Endodermal cell (in vitro differentiated cells): ENCODE measurements around the gene ATG16L1. TPM values are rescaled to one million over a fixed set of nuclear protein-coding genes. Genes with fewer than 3 reads are reported as not detected.

Source experiments
- DNase-seq: peaks from one replicate; pipeline ENCODE4 v3.0.0-alpha.2; 2017
- H3K27ac ChIP-seq: 2 replicates; pipeline ENCODE4 v1.5.1; 2013; ENCODE audit warnings: mild to moderate bottlenecking, low read depth, low read length, moderate library complexity
- H3K27me3 ChIP-seq: 2 replicates; pipeline ENCODE4 v1.6.1; 2013; ENCODE audit warnings: mild to moderate bottlenecking, low read length, moderate library complexity; ENCODE audit not compliant: insufficient read depth, control insufficient read depth, poor library complexity, severe bottlenecking
- H3K36me3 ChIP-seq: 2 replicates; pipeline ENCODE4 v1.7.0; 2013; ENCODE audit warnings: mild to moderate bottlenecking, low read length, moderate library complexity; ENCODE audit not compliant: control insufficient read depth, insufficient read depth
- H3K4me1 ChIP-seq: one replicate; pipeline ENCODE4 v1.7.0; 2013; ENCODE audit warnings: low read length; ENCODE audit not compliant: control insufficient read depth, insufficient read depth
- H3K4me3 ChIP-seq: 2 replicates; pipeline ENCODE4 v1.5.1; 2013; ENCODE audit warnings: mild to moderate bottlenecking, low read length, moderate library complexity
- H3K9ac ChIP-seq: 2 replicates; pipeline ENCODE4 v1.6.1; 2013; ENCODE audit warnings: mild to moderate bottlenecking, low read length, moderate library complexity; ENCODE audit not compliant: poor library complexity, severe bottlenecking; ENCODE audit errors: extremely low read depth
- H3K9me3 ChIP-seq: 2 replicates; pipeline ENCODE4 v1.6.1; 2013; ENCODE audit warnings: mild to moderate bottlenecking, low read length, moderate library complexity; ENCODE audit not compliant: control insufficient read depth
- H3K27ac Mint-ChIP-seq: 2 replicates; pipeline ENCODE4 v1.8.0; 2020; ENCODE audit warnings: mixed read lengths
- H3K27me3 Mint-ChIP-seq: 2 replicates; pipeline ENCODE4 v1.8.0; 2021; ENCODE audit warnings: mild to moderate bottlenecking, mixed read lengths; ENCODE audit not compliant: insufficient read depth
- H3K36me3 Mint-ChIP-seq: 2 replicates; pipeline ENCODE4 v1.8.0; 2020; ENCODE audit warnings: low read depth, mixed read lengths
- H3K4me1 Mint-ChIP-seq: 2 replicates; pipeline ENCODE4 v1.8.0; 2020; ENCODE audit warnings: mixed read lengths
- H3K4me3 Mint-ChIP-seq: 2 replicates; pipeline ENCODE4 v1.8.0; 2020; ENCODE audit warnings: mild to moderate bottlenecking, moderate library complexity, mixed read lengths
- H3K9me3 Mint-ChIP-seq: 2 replicates; pipeline ENCODE4 v1.8.0; 2020; ENCODE audit warnings: mild to moderate bottlenecking, mixed read lengths
- WGBS, 2 experiments: methylation state at CpG; one replicate each; pipeline versions ENCODE4 v1.1.5 to v1.1.7; 2013; ENCODE audit warnings: missing lambda C conversion rate in 2 of 2, mixed read lengths in 1 of 2; ENCODE audit not compliant: insufficient coverage in 1 of 2, insufficient read length in 1 of 2; 5-methylcytosine and 5-hydroxymethylcytosine counted together
- total RNA-seq, 2 donors: library from RNA; stranded (reverse); fragmentation: NEBNext Ultra II Directional in 1 of 2; extraction: Animal tissue kit (Norgen Biotek cat#: 25700) in 1 of 2; gene quantifications; 2 replicates in 1 of 2; 3 replicates in 1 of 2; pipeline ENCODE4 v1.2.1, GENCODE V29; 2021
- TF ChIP-seq, protein P1 (sequence below): fragments of 200-600 bp; sonication (generic); conservative IDR thresholded peaks from 2 replicates; pipeline ENCODE4 v1.5.0; 2021; ENCODE audit warnings: antibody characterized with exemption, mild to moderate bottlenecking

Gene ATG16L1
- total RNA-seq, 2 donors from 2014 or later = 29.6 to 31.6 TPM

DNA sequence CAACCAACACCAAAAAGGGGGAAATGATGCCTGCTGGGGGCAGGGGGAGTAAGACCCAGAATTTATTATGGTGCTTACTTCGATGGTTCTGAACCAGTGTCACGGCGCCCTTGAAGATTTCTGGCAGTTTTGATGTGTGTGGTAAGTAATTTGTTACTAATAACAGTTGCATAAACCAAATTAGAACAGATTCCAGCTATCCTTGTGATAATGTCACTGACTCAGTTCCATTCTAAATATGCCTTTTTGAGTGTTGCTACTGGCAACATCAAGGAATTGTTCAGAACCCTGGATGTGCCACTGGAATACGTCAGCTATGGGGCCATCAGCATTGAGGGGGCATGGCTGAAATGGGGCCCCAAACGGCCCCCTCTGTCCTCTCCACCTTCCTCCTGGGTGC is 67.8 kb downstream of the ATG16L1 start:
- H3K4me3 Mint-ChIP-seq = no peak overlapping the region
- H3K9me3 Mint-ChIP-seq = no peaks in the 10 kb centered on the region
- Histone ChIP-seq H3K27me3 (no peaks in the 10 kb centered on the region), H3K36me3 (no peaks in the 10 kb centered on the region), H3K4me3 (no peak overlapping the region), H3K9ac (no peak overlapping the region), H3K9me3 (no peaks in the 10 kb centered on the region), H3K27ac (no peak overlapping the region), H3K4me1 (no peaks in the 10 kb centered on the region)
- no peaks in the 10 kb centered on the region for H3K36me3 Mint-ChIP-seq
- no peak for DNase-seq
- peaks cover 3% of the 10 kb centered on the region for H3K4me1 Mint-ChIP-seq
- H3K27me3 Mint-ChIP-seq = peaks cover 7% of the 10 kb centered on the region
- TF ChIP-seq, protein P1, sequence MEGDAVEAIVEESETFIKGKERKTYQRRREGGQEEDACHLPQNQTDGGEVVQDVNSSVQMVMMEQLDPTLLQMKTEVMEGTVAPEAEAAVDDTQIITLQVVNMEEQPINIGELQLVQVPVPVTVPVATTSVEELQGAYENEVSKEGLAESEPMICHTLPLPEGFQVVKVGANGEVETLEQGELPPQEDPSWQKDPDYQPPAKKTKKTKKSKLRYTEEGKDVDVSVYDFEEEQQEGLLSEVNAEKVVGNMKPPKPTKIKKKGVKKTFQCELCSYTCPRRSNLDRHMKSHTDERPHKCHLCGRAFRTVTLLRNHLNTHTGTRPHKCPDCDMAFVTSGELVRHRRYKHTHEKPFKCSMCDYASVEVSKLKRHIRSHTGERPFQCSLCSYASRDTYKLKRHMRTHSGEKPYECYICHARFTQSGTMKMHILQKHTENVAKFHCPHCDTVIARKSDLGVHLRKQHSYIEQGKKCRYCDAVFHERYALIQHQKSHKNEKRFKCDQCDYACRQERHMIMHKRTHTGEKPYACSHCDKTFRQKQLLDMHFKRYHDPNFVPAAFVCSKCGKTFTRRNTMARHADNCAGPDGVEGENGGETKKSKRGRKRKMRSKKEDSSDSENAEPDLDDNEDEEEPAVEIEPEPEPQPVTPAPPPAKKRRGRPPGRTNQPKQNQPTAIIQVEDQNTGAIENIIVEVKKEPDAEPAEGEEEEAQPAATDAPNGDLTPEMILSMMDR = no peak
- 79 to 86% methylated on average over 2 to 5 of the region's 5 CpGs for WGBS, 2 experiments
- no peak overlapping the region for H3K27ac Mint-ChIP-seq

DNA sequence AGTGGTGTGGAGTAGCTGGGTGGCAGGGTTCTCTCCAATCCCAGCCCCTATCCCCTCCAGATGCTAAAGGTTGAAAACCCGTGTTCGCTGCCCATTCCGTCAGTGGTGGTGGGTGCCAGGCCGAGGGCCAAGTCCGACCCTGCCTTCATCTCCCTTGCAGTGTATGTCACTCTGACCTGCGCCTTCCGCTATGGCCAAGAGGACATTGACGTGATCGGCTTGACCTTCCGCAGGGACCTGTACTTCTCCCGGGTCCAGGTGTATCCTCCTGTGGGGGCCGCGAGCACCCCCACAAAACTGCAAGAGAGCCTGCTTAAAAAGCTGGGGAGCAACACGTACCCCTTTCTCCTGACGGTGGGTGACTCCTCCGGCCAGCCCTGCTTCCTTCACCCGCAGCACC is 69.0 kb downstream of the ATG16L1 start:
- H3K27me3 Mint-ChIP-seq = peaks cover 7% of the 10 kb centered on the region
- H3K9me3 Mint-ChIP-seq = no peaks in the 10 kb centered on the region
- H3K27ac Mint-ChIP-seq = no peak overlapping the region
- H3K36me3 ChIP-seq = no peaks in the 10 kb centered on the region
- H3K9ac ChIP-seq = no peak overlapping the region
- H3K27ac ChIP-seq = no peak overlapping the region
- no peaks in the 10 kb centered on the region for H3K36me3 Mint-ChIP-seq
- DNase-seq = no peak
- H3K27me3 ChIP-seq = no peaks in the 10 kb centered on the region
- TF ChIP-seq, protein P1 = no peak
- H3K4me3 ChIP-seq = no peak overlapping the region
- peaks cover 3% of the 10 kb centered on the region for H3K4me1 Mint-ChIP-seq
- no peaks in the 10 kb centered on the region for H3K9me3 ChIP-seq
- 94 to 96% methylated on average over 12 to 17 of the region's 17 CpGs for WGBS, 2 experiments
- no peak overlapping the region for H3K4me3 Mint-ChIP-seq
- H3K4me1 ChIP-seq = no peaks in the 10 kb centered on the region

DNA sequence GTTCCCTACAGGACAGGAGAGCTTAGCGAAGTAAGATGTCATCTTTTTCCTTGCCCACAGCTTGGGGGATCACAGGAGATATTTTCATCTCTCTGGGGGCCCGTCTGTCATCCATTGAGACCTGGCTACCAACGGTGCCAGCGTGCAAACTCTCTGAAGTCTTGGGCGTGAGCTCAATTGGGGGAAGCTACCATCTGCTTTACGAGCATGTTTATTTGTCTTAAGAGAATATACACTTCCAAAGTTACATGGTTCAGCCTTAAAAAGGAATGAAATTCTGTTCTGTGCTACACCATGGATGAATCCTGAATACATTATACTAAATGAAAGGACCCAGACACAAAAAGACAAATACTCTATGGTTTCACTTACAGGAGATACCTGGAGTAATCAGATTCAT is 69.7 kb downstream of the ATG16L1 start:
- 93 to 94% methylated on average over 5 to 6 of the region's 6 CpGs for WGBS, 2 experiments
- H3K9me3 Mint-ChIP-seq = no peaks in the 10 kb centered on the region
- Histone ChIP-seq H3K27me3 (no peaks in the 10 kb centered on the region), H3K9me3 (no peaks in the 10 kb centered on the region), H3K9ac (no peak overlapping the region), H3K36me3 (no peaks in the 10 kb centered on the region), H3K27ac (no peak overlapping the region), H3K4me1 (no peaks in the 10 kb centered on the region), H3K4me3 (no peak overlapping the region)
- H3K36me3 Mint-ChIP-seq = no peaks in the 10 kb centered on the region
- no peak for DNase-seq
- peaks cover 3% of the 10 kb centered on the region for H3K4me1 Mint-ChIP-seq
- H3K4me3 Mint-ChIP-seq = no peak overlapping the region
- peaks cover 7% of the 10 kb centered on the region for H3K27me3 Mint-ChIP-seq
- TF ChIP-seq, protein P1 = no peak
- H3K27ac Mint-ChIP-seq = no peak overlapping the region
